Vagina (tissue), 2 donors: ENCODE results near the gene NIPBL.

ENCODE experiments used
- CTCF ChIP-seq, 3 experiments: fragments of 450-650 bp in 2 of 3; fragments of 200-600 bp in 1 of 3; sonication (generic) in 1 of 3; IDR thresholded peaks; one replicate each; pipeline ENCODE4 v1.5.1; 2017 to 2019; ENCODE audit warnings: antibody characterized with exemption in 3 of 3, mild to moderate bottlenecking in 2 of 3, moderate library complexity in 2 of 3
- POLR2AphosphoS5 ChIP-seq, 2 donors: sonication (generic); formaldehyde crosslinking; IDR thresholded peaks; one replicate each; pipeline ENCODE4 v1.9.0; 2017; ENCODE audit warnings: antibody characterized with exemption in 2 of 2, mild to moderate bottlenecking in 2 of 2, low read depth in 1 of 2; ENCODE audit not compliant: insufficient read depth in 1 of 2

GRCh38 chr5:36928947-36929346 is 52.4 kb downstream of the NIPBL start:
- TF ChIP-seq CTCF (IDR thresholded peaks at IDR 0.05): no peak
- no peak for TF ChIP-seq POLR2AphosphoS5 (IDR thresholded peaks at IDR 0.05; ENCODE audit: insufficient read depth in 1 of 2, low read depth in 1 of 2)
